Suprapubic skin (tissue), 4 donors: ENCODE results near the gene GALM. TPM values are rescaled to one million over a fixed set of nuclear protein-coding genes. Genes with fewer than 3 reads are reported as not detected.

Source experiments
- DNase-seq, 2 donors: peaks; one replicate each; pipeline ENCODE4 v3.0.0-alpha.2; 2019; ENCODE audit warnings: low spot score in 2 of 2
- H3K27ac ChIP-seq: fragments of 200-600 bp; sonication (generic); one replicate; pipeline ENCODE4 v1.5.1; 2019
- H3K27me3 ChIP-seq: fragments of 200-600 bp; sonication (generic); one replicate; pipeline ENCODE4 v1.5.1; 2019
- H3K36me3 ChIP-seq: fragments of 200-600 bp; sonication (generic); one replicate; pipeline ENCODE4 v1.5.1; 2019
- H3K4me1 ChIP-seq: fragments of 200-600 bp; sonication (generic); one replicate; pipeline ENCODE4 v1.5.1; 2019
- H3K4me3 ChIP-seq: fragments of 200-600 bp; sonication (generic); one replicate; pipeline ENCODE4 v1.5.1; 2019; ENCODE audit warnings: mild to moderate bottlenecking
- H3K9me3 ChIP-seq: fragments of 200-600 bp; sonication (generic); one replicate; pipeline ENCODE4 v1.5.1; 2019
- CTCF ChIP-seq, 2 donors: fragments of 200-600 bp in 1 of 2; fragments of 450-650 bp in 1 of 2; sonication (generic) in 1 of 2; IDR thresholded peaks; one replicate each; pipeline ENCODE4 v1.5.1; 2016 to 2019; ENCODE audit warnings: antibody characterized with exemption in 2 of 2, mild to moderate bottlenecking in 1 of 2, moderate library complexity in 1 of 2
- EP300 ChIP-seq: sonication (generic); formaldehyde crosslinking; IDR thresholded peaks from one replicate; pipeline ENCODE4 v1.6.1; 2017; ENCODE audit warnings: antibody characterized with exemption
- POLR2A ChIP-seq, 2 donors: fragments of 450-650 bp; IDR thresholded peaks; one replicate each; pipeline ENCODE4 v1.6.1; 2017; ENCODE audit warnings: antibody characterized with exemption in 2 of 2, mild to moderate bottlenecking in 2 of 2, moderate library complexity in 2 of 2
- POLR2AphosphoS5 ChIP-seq, 3 donors: sonication (generic); formaldehyde crosslinking; IDR thresholded peaks; one replicate each; pipeline ENCODE4 v1.6.1; 2017; ENCODE audit warnings: antibody characterized with exemption in 3 of 3
- WGBS: methylation state at CpG from one replicate; pipeline ENCODE4 v1.1.5; 2018; 5-methylcytosine and 5-hydroxymethylcytosine counted together
- total RNA-seq, 4 donors: library from RNA; depleted of rRNA; stranded (reverse); fragments of >200 nt; gene quantifications; one replicate each; pipeline ENCODE4 v1.1.0, GENCODE V29; 2016

The GALM gene
- total RNA-seq, 4 donors from 2014 or later, result 3.7 to 16.4 (median 7.1) TPM

GRCh38 chr2:38778687-38779082 is 112.8 kb downstream of the GALM start:
- Histone ChIP-seq H3K36me3 (peaks cover 16% of the 10 kb centered on the region), H3K27me3 (no peaks in the 10 kb centered on the region), H3K4me1 (peaks cover 9% of the 10 kb centered on the region), H3K27ac (no peak overlapping the region), H3K4me3 (peak overlapping the region; percentile 71), H3K9me3 (no peaks in the 10 kb centered on the region)
- 16% methylated on average over 8 of the region's 8 CpGs for WGBS
- no peak for TF ChIP-seq POLR2A (IDR thresholded peaks at IDR 0.05)
- DNase-seq, result no peak

- Histone ChIP-seq H3K4me3 (no peak overlapping the region), H3K9me3 (no peaks in the 10 kb centered on the region), H3K36me3 (peaks cover 16% of the 10 kb centered on the region), H3K4me1 (peaks cover 6% of the 10 kb centered on the region), H3K27me3 (no peaks in the 10 kb centered on the region), H3K27ac (no peak overlapping the region)
- DNase-seq, result no peak
- no peak for TF ChIP-seq CTCF (IDR thresholded peaks at IDR 0.05)
- TF ChIP-seq EP300, result no peak
- no peak for TF ChIP-seq POLR2A (IDR thresholded peaks at IDR 0.05)
- TF ChIP-seq POLR2AphosphoS5 (IDR thresholded peaks at IDR 0.05), result no peak
Measured at GRCh38 chr2:38783586-38783985, 117.7 kb downstream of the GALM start.

Other genes with a start within 250 kb of the GALM start
- gene HNRNPLL, start 63.2 kb upstream of the GALM start, total RNA-seq, result 10 to 100 TPM; 13.1 to 54.6 (median 23.4) TPM
- 100 to 1,000 TPM in 1 of 4 donors, 10 to 100 TPM in 3; 90.4 to 144 (median 94.2) TPM for gene SRSF7, start 85.2 kb downstream of the GALM start, total RNA-seq
- gene GEMIN6, start 112.1 kb downstream of the GALM start, total RNA-seq, result 1 to 10 TPM; 3.9 to 7.7 (median 4.7) TPM
- gene DHX57, start 209.8 kb downstream of the GALM start, total RNA-seq, result 10 to 100 TPM; 12.0 to 23.3 (median 16.4) TPM
- 1 to 10 TPM; 6.3 to 9.0 (median 7.5) TPM for gene MORN2, start 209.9 kb downstream of the GALM start, total RNA-seq
- under 1 TPM; 0.34 to 0.80 (median 0.42) TPM for gene ARHGEF33, start 223.8 kb downstream of the GALM start, total RNA-seq